Subcutaneous adipose tissue (tissue), 4 donors: Measurements from ENCODE around the gene OR4K1. TPM values are rescaled to one million over a fixed set of nuclear protein-coding genes. Genes with fewer than 3 reads are reported as not detected.

Experiments used
- total RNA-seq, 4 donors: library from RNA; depleted of rRNA; stranded (reverse); fragments of >200 nt; gene quantifications; one replicate each; pipeline ENCODE4 v1.1.0, GENCODE V29; 2016
- TF ChIP-seq, protein P1 (sequence below): fragments of 450-650 bp; IDR thresholded peaks from one replicate; pipeline ENCODE4 v1.5.1; 2016; ENCODE audit warnings: low read depth, mild to moderate bottlenecking, control low read depth, antibody characterized with exemption, moderate library complexity

Gene OR4K1
- total RNA-seq, 4 donors from 2014 or later: not detected

GRCh38 chr14:19975291-19975690 is 44.6 kb downstream of the OR4K1 start, which contains the start of gene OR4K15:
TSS of gene OR4K15 (plus strand) at chr14:19975591. CDS start at chr14:19975591, 0 bp downstream.
- TF ChIP-seq, protein P1, sequence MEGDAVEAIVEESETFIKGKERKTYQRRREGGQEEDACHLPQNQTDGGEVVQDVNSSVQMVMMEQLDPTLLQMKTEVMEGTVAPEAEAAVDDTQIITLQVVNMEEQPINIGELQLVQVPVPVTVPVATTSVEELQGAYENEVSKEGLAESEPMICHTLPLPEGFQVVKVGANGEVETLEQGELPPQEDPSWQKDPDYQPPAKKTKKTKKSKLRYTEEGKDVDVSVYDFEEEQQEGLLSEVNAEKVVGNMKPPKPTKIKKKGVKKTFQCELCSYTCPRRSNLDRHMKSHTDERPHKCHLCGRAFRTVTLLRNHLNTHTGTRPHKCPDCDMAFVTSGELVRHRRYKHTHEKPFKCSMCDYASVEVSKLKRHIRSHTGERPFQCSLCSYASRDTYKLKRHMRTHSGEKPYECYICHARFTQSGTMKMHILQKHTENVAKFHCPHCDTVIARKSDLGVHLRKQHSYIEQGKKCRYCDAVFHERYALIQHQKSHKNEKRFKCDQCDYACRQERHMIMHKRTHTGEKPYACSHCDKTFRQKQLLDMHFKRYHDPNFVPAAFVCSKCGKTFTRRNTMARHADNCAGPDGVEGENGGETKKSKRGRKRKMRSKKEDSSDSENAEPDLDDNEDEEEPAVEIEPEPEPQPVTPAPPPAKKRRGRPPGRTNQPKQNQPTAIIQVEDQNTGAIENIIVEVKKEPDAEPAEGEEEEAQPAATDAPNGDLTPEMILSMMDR: no peak

Other genes with a start within 250 kb of the OR4K1 start
- gene OR11H2, start 217.0 kb upstream of the OR4K1 start, total RNA-seq: not detected
- not detected for gene OR4Q3, start 187.3 kb upstream of the OR4K1 start, total RNA-seq
- not detected for gene OR4M1, start 157.4 kb upstream of the OR4K1 start, total RNA-seq
- gene OR4N2, start 127.1 kb upstream of the OR4K1 start, total RNA-seq: not detected
- not detected for gene OR4K2, start 55.8 kb upstream of the OR4K1 start, total RNA-seq
- not detected for gene OR4K5, start 10.3 kb upstream of the OR4K1 start, total RNA-seq
- not detected for gene OR4K15, start 44.7 kb downstream of the OR4K1 start, total RNA-seq
- gene OR4Q2, start 71.2 kb downstream of the OR4K1 start, total RNA-seq: not detected
- not detected for gene OR4K14, start 88.4 kb downstream of the OR4K1 start, total RNA-seq
- not detected for gene OR4K13, start 105.1 kb downstream of the OR4K1 start, total RNA-seq
- gene OR4L1, start 129.1 kb downstream of the OR4K1 start, total RNA-seq: not detected
- gene OR4K17, start 179.8 kb downstream of the OR4K1 start, total RNA-seq: not detected
- gene OR4N5, start 207.9 kb downstream of the OR4K1 start, total RNA-seq: not detected